Midbrain (tissue), 1 donor: ENCODE data around the gene LAMC1.
"Not testable (repeated sequence)": the region's sequence is repeated elsewhere in the genome, so short reads cannot be mapped to it uniquely, and the experiment has no call there.

Source experiments
- DNase-seq: peaks from one replicate; lab custom pipeline; 2025; lab: John Stamatoyannopoulos, UW

The LAMC1 gene

GRCh38 chr1:183150032-183150431 lies 126.8 kb downstream of the LAMC1 start:
- not testable (repeated sequence) for DNase-seq

- no peak for DNase-seq
These were observed 127.2 kb downstream of the LAMC1 start for GRCh38 chr1:183150445-183150844.

GRCh38 chr1:183152180-183152579 lies 129.0 kb downstream of the LAMC1 start:
- no peak for DNase-seq

GRCh38 chr1:183155939-183156338 lies 132.7 kb downstream of the LAMC1 start:
- DNase-seq, result no peak

DNA sequence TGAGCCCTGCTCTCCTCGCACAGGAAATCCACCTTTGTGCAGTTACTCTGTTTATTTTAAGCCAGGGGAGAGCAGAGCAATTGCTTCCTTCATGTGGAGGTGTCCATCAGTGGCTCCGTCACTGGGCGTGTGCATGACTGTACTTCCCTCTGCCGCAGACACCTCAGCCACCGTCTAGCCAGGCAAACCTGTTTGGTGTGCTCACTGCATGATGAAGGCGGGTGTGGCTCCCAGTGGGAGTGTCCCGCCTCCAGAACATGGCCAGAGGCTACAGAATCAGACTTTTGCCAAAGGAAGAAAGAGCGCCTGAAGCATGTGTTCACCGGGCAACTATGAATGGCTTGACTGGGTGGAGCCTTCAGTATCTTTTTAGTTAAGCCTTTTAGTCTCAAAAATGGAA lies 136.7 kb downstream of the LAMC1 start:
- no peak for DNase-seq

GRCh38 chr1:183161391-183161790 lies 138.2 kb downstream of the LAMC1 start:
- no peak for DNase-seq

- DNase-seq, result no peak
These were observed 140.1 kb downstream of the LAMC1 start for GRCh38 chr1:183163316-183163715.

GRCh38 chr1:183164340-183164739 lies 141.1 kb downstream of the LAMC1 start:
- no peak for DNase-seq

- no peak for DNase-seq
These were observed 141.7 kb downstream of the LAMC1 start for GRCh38 chr1:183164963-183165362.

GRCh38 chr1:183165456-183165855 lies 142.2 kb downstream of the LAMC1 start:
- DNase-seq, result no peak

DNA sequence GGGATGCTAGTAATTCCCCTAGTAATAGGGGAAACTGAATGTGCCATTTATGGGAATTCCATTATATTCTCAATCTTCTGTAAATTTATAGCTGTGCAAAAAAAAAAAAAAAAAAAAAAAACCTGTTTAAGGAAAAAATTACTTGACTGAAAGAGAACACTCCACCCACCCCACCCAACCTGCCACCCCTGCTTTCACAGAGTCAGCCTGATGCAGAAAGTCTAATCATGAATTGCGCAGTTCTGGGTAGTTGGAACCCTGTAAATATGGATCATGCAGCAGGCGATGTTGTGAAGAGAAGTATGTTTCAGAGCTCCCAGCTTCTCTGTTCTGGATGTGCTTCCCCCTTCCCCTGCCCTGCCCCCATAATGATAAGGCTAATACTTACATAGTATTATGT lies 143.2 kb downstream of the LAMC1 start:
- no peak for DNase-seq

- no peak for DNase-seq
These were observed 144.5 kb downstream of the LAMC1 start for GRCh38 chr1:183167676-183168075.

- no peak for DNase-seq
These were observed 145.1 kb downstream of the LAMC1 start for GRCh38 chr1:183168308-183168707.

GRCh38 chr1:183173828-183174227 lies 150.6 kb downstream of the LAMC1 start:
- DNase-seq, result no peak

- DNase-seq, result no peak
These were observed 152.4 kb downstream of the LAMC1 start for GRCh38 chr1:183175631-183176030.

GRCh38 chr1:183178545-183178944 lies 155.3 kb downstream of the LAMC1 start:
- no peak for DNase-seq

- no peak for DNase-seq
These were observed 155.8 kb downstream of the LAMC1 start for GRCh38 chr1:183179033-183179432.

GRCh38 chr1:183180218-183180617 lies 157.0 kb downstream of the LAMC1 start:
- DNase-seq, result no peak

DNA sequence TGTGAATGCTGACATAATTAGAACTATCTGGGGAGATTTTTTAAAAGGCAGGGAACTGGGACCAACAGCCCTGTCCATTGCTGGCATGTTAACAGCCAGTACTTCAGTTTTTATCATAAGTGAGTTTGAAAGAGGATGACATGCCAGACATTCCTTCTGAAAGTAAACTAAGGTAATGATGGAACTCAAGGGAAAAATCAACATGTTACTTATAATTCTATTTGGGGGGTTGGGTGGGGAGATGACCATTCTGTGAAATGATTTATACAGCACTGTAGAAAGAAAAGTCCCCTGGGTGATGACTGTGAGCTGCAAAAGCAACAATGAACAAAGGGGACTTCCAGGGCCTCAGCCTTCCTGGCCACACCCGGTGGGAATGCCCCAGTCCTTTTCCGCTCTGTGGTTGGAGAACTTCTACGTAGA lies 157.4 kb downstream of the LAMC1 start:
- DNase-seq, result no peak

GRCh38 chr1:183185941-183186490 lies 162.8 kb downstream of the LAMC1 start, which contains the start of gene LAMC2:
TSS of gene LAMC2 (plus strand) at chr1:183186264. CDS start at chr1:183186353, 89 bp downstream.
- no peak for DNase-seq

DNA sequence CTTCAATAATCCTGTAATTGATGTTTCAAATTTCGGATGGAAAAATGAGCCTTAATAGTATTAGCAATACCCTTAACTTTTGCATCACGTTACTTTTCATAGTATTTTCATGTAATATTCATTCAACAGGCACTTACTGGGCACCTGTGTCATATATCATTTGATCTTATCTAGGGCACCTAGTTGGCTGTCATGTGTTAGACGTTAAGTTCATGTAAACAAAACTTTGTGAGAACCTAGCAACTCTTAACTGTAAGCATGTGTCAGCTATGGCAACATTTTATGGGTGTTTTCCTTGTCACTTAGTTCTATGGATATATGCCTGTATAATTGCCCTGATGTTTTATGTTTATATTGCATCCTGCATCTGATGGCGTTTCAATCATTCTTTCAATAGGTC lies 163.6 kb downstream of the LAMC1 start:
- DNase-seq, result no peak

DNA sequence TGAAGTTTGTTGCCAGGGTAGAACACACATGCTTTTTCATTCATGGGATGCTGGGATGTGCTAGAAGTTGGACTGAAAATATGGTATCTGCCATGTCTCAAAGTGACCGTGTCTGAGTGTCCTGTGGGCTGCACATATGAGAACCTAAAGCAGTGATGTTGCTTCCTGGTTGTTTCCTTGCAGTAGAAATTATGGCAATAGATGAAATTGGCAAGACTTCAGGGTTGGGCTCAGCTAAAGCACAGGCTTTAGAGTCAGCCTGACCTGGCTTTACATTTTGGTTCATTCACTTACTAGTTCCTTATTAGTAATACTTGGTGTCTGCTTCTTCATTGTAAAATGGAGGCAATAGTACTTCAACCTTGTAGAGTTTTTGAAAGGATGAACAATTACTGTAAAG lies 165.0 kb downstream of the LAMC1 start:
- DNase-seq, result no peak

DNA sequence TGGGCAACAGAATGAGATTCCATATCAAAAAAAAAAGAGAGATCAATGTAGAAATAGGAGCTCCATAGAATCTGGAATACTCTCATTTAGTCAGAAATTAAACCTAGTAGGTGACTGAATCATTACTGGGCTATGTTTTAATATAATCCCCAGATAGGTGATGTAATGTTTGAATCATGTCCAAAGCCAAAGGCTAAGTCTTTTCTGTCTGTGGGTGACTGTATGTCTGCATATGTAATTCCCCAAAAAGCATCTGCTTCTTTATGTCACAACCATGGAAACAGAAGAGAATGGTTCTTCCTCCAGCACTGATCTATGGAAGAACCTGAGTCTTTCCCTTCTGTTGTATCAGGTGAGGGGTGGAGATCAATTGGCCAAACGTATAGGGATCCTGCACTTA lies 168.6 kb downstream of the LAMC1 start:
- no peak for DNase-seq

DNA sequence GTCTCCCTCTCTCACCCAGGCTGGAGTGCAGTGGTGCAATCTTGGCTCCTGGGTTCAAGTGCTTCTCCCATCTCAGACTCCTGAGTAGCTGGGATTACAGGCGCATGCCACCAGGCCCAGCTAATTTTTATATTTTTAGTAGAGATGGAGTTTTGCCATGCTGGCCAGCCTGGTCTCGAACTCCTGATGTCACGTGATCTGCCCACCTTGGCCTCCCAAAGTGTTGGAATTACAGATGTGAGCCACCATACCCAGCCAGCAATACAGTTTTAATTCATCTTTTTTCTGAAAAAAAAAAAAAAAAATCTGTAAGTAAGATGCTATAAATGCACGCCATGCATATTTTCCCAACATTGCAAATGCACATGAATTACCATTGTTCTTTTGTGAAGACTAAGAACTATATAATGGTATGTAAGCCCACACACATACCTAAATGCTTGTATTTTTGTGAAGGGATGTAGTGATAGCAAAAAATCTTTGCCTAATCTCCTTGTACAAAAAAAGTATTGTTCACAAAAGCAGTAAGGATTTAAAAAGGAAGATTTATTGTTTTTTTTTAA lies 170.8 kb downstream of the LAMC1 start:
- DNase-seq, result no peak
